Lower lobe of right lung (tissue), 2 donors: ENCODE results near the gene CXCR1. TPM values are rescaled to one million over a fixed set of nuclear protein-coding genes. Genes with fewer than 3 reads are reported as not detected.

ENCODE experiments used
- ATAC-seq, 2 donors: fragments of 200-7000 bp; cut with Tn5 transposase; one replicate each; pipeline ENCODE4 v1.9.1; 2020 to 2022; ENCODE audit warnings: mild to moderate bottlenecking in 2 of 2, moderate library complexity in 2 of 2
- DNase-seq: peaks from one replicate; pipeline ENCODE4 v3.0.0-alpha.2; 2020
- H3K27ac ChIP-seq: fragments of 200-600 bp; one replicate; pipeline ENCODE4 v1.8.0; 2022
- H3K27me3 ChIP-seq: fragments of 200-600 bp; one replicate; pipeline ENCODE4 v1.8.0; 2022; ENCODE audit warnings: low read depth
- H3K36me3 ChIP-seq: fragments of 200-600 bp; one replicate; pipeline ENCODE4 v1.8.0; 2022; ENCODE audit warnings: mild to moderate bottlenecking
- H3K4me1 ChIP-seq: fragments of 200-600 bp; one replicate; pipeline ENCODE4 v1.8.0; 2022
- H3K4me3 ChIP-seq: fragments of 200-600 bp; one replicate; pipeline ENCODE4 v1.8.0; 2022; ENCODE audit warnings: mild to moderate bottlenecking
- H3K9me3 ChIP-seq: fragments of 200-600 bp; one replicate; pipeline ENCODE4 v1.8.0; 2022
- intact Hi-C: fragments of 100-400 bp; cut with DNase I; formaldehyde crosslinking; loops from one replicate; pipeline ENCODE4 v1.11.0; 2022
- total RNA-seq: library from RNA; stranded (reverse); fragmentation: NEBNext Ultra II Directional; extraction: Animal tissue kit (Norgen Biotek cat#: 25700); gene quantifications from one replicate; pipeline ENCODE4 v1.2.1, GENCODE V29; 2021
- TF ChIP-seq, protein P1 (sequence below): fragments of 200-600 bp; IDR thresholded peaks from one replicate; pipeline ENCODE4 v1.8.0; 2022; ENCODE audit warnings: antibody characterized with exemption, mild to moderate bottlenecking
- donor health status: DM: no; HTN: yes; CAD: no; lungs with severe emphysema.

CXCR1 gene
- total RNA-seq, 1 donor from 2014 or later: 10.4 TPM

DNA sequence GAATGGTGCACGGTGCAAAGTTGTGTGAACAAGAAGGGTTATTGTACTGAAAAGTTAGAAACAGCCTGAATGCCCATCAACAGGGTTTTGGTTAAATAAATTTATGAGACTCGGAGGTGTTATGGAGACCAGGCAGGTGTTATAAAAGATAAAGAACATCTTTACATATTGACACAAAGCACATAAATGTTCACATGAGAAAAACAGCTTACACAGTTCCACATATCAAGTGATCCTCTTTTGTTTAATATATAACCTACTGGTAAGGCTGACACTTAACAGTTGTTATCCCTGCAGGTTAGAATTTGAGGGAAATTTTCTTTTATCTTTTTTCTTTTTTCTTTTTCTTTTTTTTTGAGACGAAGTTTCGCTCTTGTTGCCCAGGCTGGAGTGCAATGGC lies 30.2 kb upstream of the CXCR1 start:
- intact Hi-C loops: no loop called here
- ATAC-seq (no peak), DNase-seq (no peak)
- TF ChIP-seq, protein P1, sequence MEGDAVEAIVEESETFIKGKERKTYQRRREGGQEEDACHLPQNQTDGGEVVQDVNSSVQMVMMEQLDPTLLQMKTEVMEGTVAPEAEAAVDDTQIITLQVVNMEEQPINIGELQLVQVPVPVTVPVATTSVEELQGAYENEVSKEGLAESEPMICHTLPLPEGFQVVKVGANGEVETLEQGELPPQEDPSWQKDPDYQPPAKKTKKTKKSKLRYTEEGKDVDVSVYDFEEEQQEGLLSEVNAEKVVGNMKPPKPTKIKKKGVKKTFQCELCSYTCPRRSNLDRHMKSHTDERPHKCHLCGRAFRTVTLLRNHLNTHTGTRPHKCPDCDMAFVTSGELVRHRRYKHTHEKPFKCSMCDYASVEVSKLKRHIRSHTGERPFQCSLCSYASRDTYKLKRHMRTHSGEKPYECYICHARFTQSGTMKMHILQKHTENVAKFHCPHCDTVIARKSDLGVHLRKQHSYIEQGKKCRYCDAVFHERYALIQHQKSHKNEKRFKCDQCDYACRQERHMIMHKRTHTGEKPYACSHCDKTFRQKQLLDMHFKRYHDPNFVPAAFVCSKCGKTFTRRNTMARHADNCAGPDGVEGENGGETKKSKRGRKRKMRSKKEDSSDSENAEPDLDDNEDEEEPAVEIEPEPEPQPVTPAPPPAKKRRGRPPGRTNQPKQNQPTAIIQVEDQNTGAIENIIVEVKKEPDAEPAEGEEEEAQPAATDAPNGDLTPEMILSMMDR: no peak
- Histone ChIP-seq H3K27ac (no peak overlapping the region), H3K4me3 (no peak overlapping the region), H3K4me1 (no peaks in the 10 kb centered on the region), H3K36me3 (no peaks in the 10 kb centered on the region), H3K9me3 (no peaks in the 10 kb centered on the region), H3K27me3 (no peaks in the 10 kb centered on the region)

DNA sequence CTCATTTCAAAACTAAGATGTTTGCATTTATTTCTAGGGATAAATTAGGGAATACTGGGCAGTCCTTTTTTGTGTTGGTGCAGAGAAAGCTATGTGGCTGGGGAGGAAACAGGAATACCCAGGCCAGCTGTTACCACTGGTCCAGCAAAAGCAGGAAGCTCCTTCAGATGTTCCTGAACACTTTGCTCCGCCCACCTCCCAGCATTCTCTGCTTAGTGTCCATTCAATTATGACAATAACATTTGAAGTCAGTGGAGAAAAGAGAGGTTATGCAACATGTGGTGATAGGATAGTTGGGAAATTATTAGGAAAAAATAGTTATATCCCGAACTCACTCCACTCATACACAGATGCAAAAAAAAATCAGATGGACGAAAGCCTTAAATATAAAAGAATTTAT lies 28.1 kb upstream of the CXCR1 start:
- H3K9me3 ChIP-seq: no peaks in the 10 kb centered on the region
- no peaks in the 10 kb centered on the region for H3K27me3 ChIP-seq
- H3K36me3 ChIP-seq: no peaks in the 10 kb centered on the region
- intact Hi-C loops: no loop called here
- H3K4me3 ChIP-seq: no peak overlapping the region
- no peak for ATAC-seq
- no peaks in the 10 kb centered on the region for H3K4me1 ChIP-seq
- H3K27ac ChIP-seq: no peak overlapping the region
- TF ChIP-seq, protein P1: no peak
- DNase-seq: no peak

DNA sequence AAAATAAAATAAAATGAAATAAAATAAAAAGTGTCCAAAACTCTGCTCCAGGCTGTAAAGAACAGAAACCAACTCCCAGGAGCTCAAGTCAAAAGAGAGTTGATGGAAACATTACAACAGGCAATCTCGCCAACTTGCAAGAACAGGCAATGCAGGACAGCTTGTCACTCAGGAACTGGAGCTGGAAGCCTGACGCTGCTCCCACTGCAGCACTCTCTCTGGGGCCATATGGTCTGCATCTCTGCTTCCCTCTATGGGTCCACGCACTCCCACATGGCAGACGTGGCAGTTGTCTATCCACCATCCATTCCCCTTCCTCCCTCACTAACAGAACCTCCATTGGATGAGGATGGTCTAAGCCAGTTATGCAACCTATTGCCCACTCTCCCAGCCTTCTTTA lies 26.9 kb upstream of the CXCR1 start:
- no peaks in the 10 kb centered on the region for H3K4me1 ChIP-seq
- H3K27ac ChIP-seq: no peak overlapping the region
- no peaks in the 10 kb centered on the region for H3K27me3 ChIP-seq
- intact Hi-C loops: no loop called here
- no peaks in the 10 kb centered on the region for H3K36me3 ChIP-seq
- ATAC-seq (no peak), DNase-seq (no peak)
- no peak overlapping the region for H3K4me3 ChIP-seq
- TF ChIP-seq, protein P1: no peak
- H3K9me3 ChIP-seq: no peaks in the 10 kb centered on the region

DNA sequence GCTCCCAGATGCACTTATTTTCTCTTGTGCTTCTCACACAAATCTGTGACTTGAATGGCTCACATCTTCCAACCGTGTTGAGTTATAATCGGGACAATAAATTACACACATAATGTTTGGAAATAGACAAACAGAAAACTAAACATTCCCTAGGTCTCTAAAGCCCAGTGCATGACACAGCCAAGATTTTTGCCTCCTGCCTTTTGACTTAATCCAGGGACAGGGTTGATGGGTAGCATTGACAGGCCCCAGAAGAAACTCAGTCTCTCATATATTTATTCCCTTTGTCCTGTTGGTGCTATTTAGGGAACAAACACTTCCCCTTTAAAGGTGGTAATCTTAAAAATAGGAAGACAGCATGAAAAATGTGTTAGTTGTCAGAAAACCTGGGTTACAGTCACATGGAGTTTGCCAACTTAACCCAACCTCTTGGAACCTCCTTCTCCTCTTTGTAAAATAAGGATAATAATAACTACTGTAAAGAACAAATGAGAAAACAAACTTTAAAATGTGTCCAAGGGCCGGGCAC lies 26.2 kb upstream of the CXCR1 start:
- DNase-seq: no peak
- H3K36me3 ChIP-seq: no peaks in the 10 kb centered on the region
- TF ChIP-seq, protein P1: no peak
- H3K4me3 ChIP-seq: no peak overlapping the region
- no peak for ATAC-seq
- H3K4me1 ChIP-seq: no peaks in the 10 kb centered on the region
- H3K9me3 ChIP-seq: no peaks in the 10 kb centered on the region
- no peaks in the 10 kb centered on the region for H3K27me3 ChIP-seq
- H3K27ac ChIP-seq: no peak overlapping the region
- intact Hi-C loops: no loop called here

DNA sequence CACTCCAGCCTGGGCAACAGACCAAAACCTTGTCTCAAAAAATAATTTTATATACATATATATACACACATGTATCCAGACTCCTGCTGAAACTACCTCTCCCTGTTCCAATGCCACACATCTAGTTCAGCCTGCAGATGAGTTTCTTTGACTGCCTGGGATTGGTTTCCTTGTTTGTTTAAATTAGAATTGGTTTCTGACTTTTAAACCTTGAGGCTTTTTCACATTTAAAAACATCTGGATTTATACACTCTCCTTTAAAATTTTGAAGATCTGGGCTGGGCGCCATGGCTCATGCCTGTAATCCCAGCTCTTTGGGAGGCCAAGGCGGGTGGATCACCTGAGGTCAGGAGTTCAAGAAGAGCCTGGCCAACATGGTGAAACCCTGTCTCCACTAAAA lies 21.8 kb upstream of the CXCR1 start:
- TF ChIP-seq, protein P1: no peak
- H3K9me3 ChIP-seq: no peaks in the 10 kb centered on the region
- H3K4me1 ChIP-seq: peaks cover 10% of the 10 kb centered on the region
- ATAC-seq: no peak
- no peaks in the 10 kb centered on the region for H3K36me3 ChIP-seq
- no peak overlapping the region for H3K27ac ChIP-seq
- intact Hi-C loops: no loop called here
- H3K4me3 ChIP-seq: no peak overlapping the region
- no peak for DNase-seq
- H3K27me3 ChIP-seq: no peaks in the 10 kb centered on the region
